Measurements from ENCODE around the gene MARCHF3. TPM values are rescaled to one million over a fixed set of nuclear protein-coding genes. Genes with fewer than 3 reads are reported as not detected.

MARCHF3 gene
- total and polyA plus RNA-seq, 2 donors from 2014 or later = 1.5 to 8.0 TPM

GRCh38 chr5:127014573-127014972 lies 15.8 kb downstream of the MARCHF3 start:
- no peak overlapping the region for H3K27ac ChIP-seq (ENCODE audit: low read depth in 2 of 2, low read length in 2 of 2)

DNA sequence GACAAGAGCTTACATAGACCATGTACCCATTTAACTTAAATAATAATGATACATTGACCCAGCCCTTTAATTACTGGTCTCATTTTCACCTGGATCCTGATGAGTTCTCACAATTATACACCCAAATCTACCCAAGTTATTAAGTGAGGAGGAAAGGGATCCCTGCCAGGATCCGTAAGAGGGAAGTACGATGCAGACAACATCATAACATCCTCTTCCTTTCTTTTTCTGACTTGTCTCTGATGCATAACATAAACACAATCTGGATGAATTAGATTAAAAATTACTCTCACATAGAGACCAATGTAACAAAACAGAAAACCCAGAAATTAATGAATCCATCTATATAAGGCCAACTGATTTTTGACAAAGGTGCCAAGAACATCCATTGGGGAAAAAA lies 17.0 kb downstream of the MARCHF3 start:
- Histone ChIP-seq H3K9ac (ENCODE audit: low read length in 3 of 3) (no peak overlapping the region), H3K9me3 (ENCODE audit: control insufficient read depth in 2 of 3, insufficient read depth in 1 of 3, low read length in 3 of 3) (no peaks in the 10 kb centered on the region), H3K27ac (ENCODE audit: low read depth in 2 of 2, low read length in 2 of 2) (no peak overlapping the region), H3K4me3 (ENCODE audit: low read length in 3 of 3) (no peak overlapping the region), H3K4me1 (ENCODE audit: control insufficient read depth in 2 of 3, insufficient read depth in 2 of 3, low read depth in 1 of 3, low read length in 3 of 3) (no peaks in the 10 kb centered on the region), H3K27me3 (ENCODE audit: control insufficient read depth, insufficient read depth, low read length) (no peaks in the 10 kb centered on the region), H3K36me3 (ENCODE audit: control insufficient read depth in 2 of 3, insufficient read depth in 3 of 3, low read length in 3 of 3) (no peaks in the 10 kb centered on the region)
- no peak for TF ChIP-seq CTCF (IDR thresholded peaks at IDR 0.05; ENCODE audit: borderline replicate concordance, extremely low read depth, insufficient read depth)
- intact Hi-C loops (cut with DNase I) = no loop called here
- no peak for DNase-seq
- FAIRE-seq = no peak

More at GRCh38 chr5:127014573-127014972, 15.8 kb downstream of the MARCHF3 start:
- no peak for TF ChIP-seq CTCF (IDR thresholded peaks at IDR 0.05; ENCODE audit: borderline replicate concordance, extremely low read depth, insufficient read depth)
- DNase-seq (no peak), FAIRE-seq (no peak)
- H3K36me3 ChIP-seq (ENCODE audit: control insufficient read depth in 2 of 3, insufficient read depth in 3 of 3, low read length in 3 of 3) = no peaks in the 10 kb centered on the region
- no peaks in the 10 kb centered on the region for H3K9me3 ChIP-seq (ENCODE audit: control insufficient read depth in 2 of 3, insufficient read depth in 1 of 3, low read length in 3 of 3)
- H3K27me3 ChIP-seq (ENCODE audit: control insufficient read depth, insufficient read depth, low read length) = no peaks in the 10 kb centered on the region
- H3K4me3 ChIP-seq (ENCODE audit: low read length in 3 of 3) = no peak overlapping the region
- no peak overlapping the region for H3K9ac ChIP-seq (ENCODE audit: low read length in 3 of 3)
- intact Hi-C loops (cut with DNase I) = no loop called here
- H3K4me1 ChIP-seq (ENCODE audit: control insufficient read depth in 2 of 3, insufficient read depth in 2 of 3, low read depth in 1 of 3, low read length in 3 of 3) = no peaks in the 10 kb centered on the region

DNA sequence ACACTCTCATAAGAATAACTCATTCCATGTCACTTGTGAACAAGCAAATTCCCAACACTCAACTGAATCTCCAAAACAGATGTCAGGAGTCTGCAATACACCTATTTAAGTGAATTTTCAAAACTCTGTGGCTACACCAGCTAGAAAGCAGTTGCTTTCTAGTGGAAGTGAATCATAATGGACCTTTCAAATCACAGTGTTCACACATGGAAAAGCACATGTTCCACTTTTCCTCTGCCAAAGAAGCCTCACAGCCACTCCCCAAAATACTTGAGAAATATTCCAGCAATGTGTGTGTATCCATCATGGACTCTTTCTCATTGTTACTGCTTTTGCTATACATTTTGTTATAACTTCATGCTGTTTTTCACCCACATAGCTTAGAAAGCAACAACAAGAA lies 17.4 kb downstream of the MARCHF3 start:
- no peak for TF ChIP-seq CTCF (IDR thresholded peaks at IDR 0.05; ENCODE audit: borderline replicate concordance, extremely low read depth, insufficient read depth)
- no peak for FAIRE-seq
- no peaks in the 10 kb centered on the region for H3K9me3 ChIP-seq (ENCODE audit: control insufficient read depth in 2 of 3, insufficient read depth in 1 of 3, low read length in 3 of 3)
- DNase-seq = no peak
- H3K27me3 ChIP-seq (ENCODE audit: control insufficient read depth, insufficient read depth, low read length) = no peaks in the 10 kb centered on the region
- no peak overlapping the region for H3K9ac ChIP-seq (ENCODE audit: low read length in 3 of 3)
- H3K27ac ChIP-seq (ENCODE audit: low read depth in 2 of 2, low read length in 2 of 2) = no peak overlapping the region
- H3K4me1 ChIP-seq (ENCODE audit: control insufficient read depth in 2 of 3, insufficient read depth in 2 of 3, low read depth in 1 of 3, low read length in 3 of 3) = no peaks in the 10 kb centered on the region
- no peaks in the 10 kb centered on the region for H3K36me3 ChIP-seq (ENCODE audit: control insufficient read depth in 2 of 3, insufficient read depth in 3 of 3, low read length in 3 of 3)
- intact Hi-C loops (cut with DNase I) = no loop called here
- no peak overlapping the region for H3K4me3 ChIP-seq (ENCODE audit: low read length in 3 of 3)

- H3K4me3 ChIP-seq (ENCODE audit: low read length in 3 of 3) = no peak overlapping the region
- H3K36me3 ChIP-seq (ENCODE audit: control insufficient read depth in 2 of 3, insufficient read depth in 3 of 3, low read length in 3 of 3) = no peaks in the 10 kb centered on the region
- no peaks in the 10 kb centered on the region for H3K9me3 ChIP-seq (ENCODE audit: control insufficient read depth in 2 of 3, insufficient read depth in 1 of 3, low read length in 3 of 3)
- FAIRE-seq (no peak), DNase-seq (no peak)
- no peaks in the 10 kb centered on the region for H3K27me3 ChIP-seq (ENCODE audit: control insufficient read depth, insufficient read depth, low read length)
- intact Hi-C loops (cut with DNase I) = no loop called here
- H3K9ac ChIP-seq (ENCODE audit: low read length in 3 of 3) = no peak overlapping the region
- no peak overlapping the region for H3K27ac ChIP-seq (ENCODE audit: low read depth in 2 of 2, low read length in 2 of 2)
- TF ChIP-seq CTCF (IDR thresholded peaks at IDR 0.05; ENCODE audit: borderline replicate concordance, extremely low read depth, insufficient read depth) = no peak
- no peaks in the 10 kb centered on the region for H3K4me1 ChIP-seq (ENCODE audit: control insufficient read depth in 2 of 3, insufficient read depth in 2 of 3, low read depth in 1 of 3, low read length in 3 of 3)
These were observed 18.3 kb downstream of the MARCHF3 start for GRCh38 chr5:127011961-127012644.
